Endothelial cell of umbilical vein (primary cell): ENCODE results near the gene SYT7. TPM values are rescaled to one million over a fixed set of nuclear protein-coding genes. Genes with fewer than 3 reads are reported as not detected.

ENCODE experiments used
- BruUV-seq: library from RNA; stranded (reverse); fragments of 400-500 nt; replicated peaks from 2 replicates; lab custom pipeline; 2021; lab: Mats Ljungman, UMichigan
- CTCF ChIA-PET: fragments of 300-600, 350-600 bp; sonication (Branson Sonifier 250); formaldehyde crosslinking; loops from one replicate; lab custom pipeline; 2021; ENCODE audit warnings: antibody characterized with exemption, inconsistent platforms; lab: Charles Lee
- POLR2A ChIA-PET: fragments of 300-600, 350-600 bp; sonication (Branson Sonifier 250); formaldehyde crosslinking; loops from one replicate; lab custom pipeline; 2021; ENCODE audit warnings: antibody characterized with exemption, inconsistent platforms; lab: Charles Lee
- DNase-seq: peaks from one replicate; pipeline ENCODE4 v3.0.0-alpha.2; 2011; ENCODE audit warnings: low read depth, low spot score
- FAIRE-seq: peaks from 2 replicates; lab custom pipeline; 2011; peaks lifted over from hg19 to GRCh38; lab: Jason Lieb, UNC
- H2AFZ ChIP-seq: 2 replicates; pipeline ENCODE4 v1.6.0; 2012; ENCODE audit warnings: low read depth, low read length, control low read depth, inconsistent platforms
- H3K27ac ChIP-seq: 2 replicates; pipeline ENCODE4 v1.5.1; 2011; ENCODE audit warnings: low read depth, mild to moderate bottlenecking, control low read depth, low read length, moderate library complexity; ENCODE audit not compliant: insufficient read depth
- H3K27me3 ChIP-seq, 2 experiments: 2 replicates each; pipeline versions ENCODE4 v1.6.0 to v1.6.1; 2011; ENCODE audit warnings: low read length in 2 of 2, mixed read lengths in 1 of 2; ENCODE audit not compliant: control insufficient read depth in 2 of 2, insufficient read depth in 2 of 2
- H3K36me3 ChIP-seq, 2 experiments: 2 replicates in 1 of 2; 3 replicates in 1 of 2; pipeline ENCODE4 v1.5.1; 2011; ENCODE audit warnings: low read length in 2 of 2, mild to moderate bottlenecking in 1 of 2, moderate library complexity in 1 of 2; ENCODE audit not compliant: control insufficient read depth in 2 of 2, insufficient read depth in 2 of 2; ENCODE audit errors: extremely low read depth in 1 of 2
- H3K4me1 ChIP-seq: 3 replicates; pipeline ENCODE4 v1.5.1; 2011; ENCODE audit warnings: mild to moderate bottlenecking, low read length; ENCODE audit not compliant: control insufficient read depth, insufficient read depth; ENCODE audit errors: extremely low read depth
- H3K4me2 ChIP-seq: 2 replicates; pipeline ENCODE4 v1.6.1; 2011; ENCODE audit warnings: low read length, control low read depth, mixed read lengths; ENCODE audit not compliant: insufficient read depth
- H3K4me3 ChIP-seq, 3 experiments: fragments of 200-600 bp in 1 of 3; sonication (generic), shearing (Covaris generic) in 1 of 3; replicated peaks in 1 of 3; 2 replicates each; pipeline ENCODE4 v1.5.1; 2011 to 2016; ENCODE audit warnings: control low read depth in 3 of 3, low read length in 3 of 3, mild to moderate bottlenecking in 2 of 3, inconsistent platforms in 1 of 3, low read depth in 1 of 3, moderate library complexity in 1 of 3; ENCODE audit not compliant: insufficient read depth in 1 of 3
- H3K79me2 ChIP-seq: 2 replicates; pipeline ENCODE4 v1.6.0; 2012; ENCODE audit warnings: low read length, inconsistent platforms; ENCODE audit not compliant: control insufficient read depth, insufficient read depth
- H3K9ac ChIP-seq: replicated peaks from 2 replicates; pipeline ENCODE3; 2011; ENCODE audit warnings: low read length, control low read depth; ENCODE audit not compliant: insufficient read depth; ENCODE audit errors: extremely low read depth
- H3K9me1 ChIP-seq: replicated peaks from 3 replicates; pipeline ENCODE4 v1.6.0; 2011; ENCODE audit warnings: mild to moderate bottlenecking, low read length; ENCODE audit not compliant: control insufficient read depth, insufficient read depth; ENCODE audit errors: extremely low read depth
- H3K9me3 ChIP-seq: replicated peaks from 2 replicates; pipeline ENCODE4 v1.5.1; 2012; ENCODE audit warnings: low read length, inconsistent platforms; ENCODE audit not compliant: control insufficient read depth, insufficient read depth
- H4K20me1 ChIP-seq: replicated peaks from 2 replicates; pipeline ENCODE3; 2011; ENCODE audit warnings: mild to moderate bottlenecking, low read length; ENCODE audit not compliant: control insufficient read depth, insufficient read depth; ENCODE audit errors: extremely low read depth
- FOS ChIP-seq: IDR thresholded peaks from 2 replicates; pipeline ENCODE4 v1.6.1; 2011; ENCODE audit warnings: mild to moderate bottlenecking, low read length, moderate library complexity, borderline replicate concordance; ENCODE audit not compliant: insufficient read depth
- GATA2 ChIP-seq: IDR thresholded peaks from 2 replicates; pipeline ENCODE4 v1.7.0; 2011; ENCODE audit warnings: low read depth, mild to moderate bottlenecking, moderate library complexity, mixed read lengths, low read length; ENCODE audit not compliant: insufficient read length, insufficient read depth
- POLR2AphosphoS5 ChIP-seq: IDR thresholded peaks from 2 replicates; pipeline ENCODE4 v1.6.1; 2012; ENCODE audit warnings: low read depth, mild to moderate bottlenecking, control low read depth, low read length, moderate library complexity; ENCODE audit not compliant: insufficient read depth
- dilution Hi-C: fragments of 300-500 bp; cut with MboI; formaldehyde crosslinking; loops from one replicate; pipeline ENCODE4 v1.15.0; 2019; ENCODE audit warnings: low sequenced_read_pairs; ENCODE audit not compliant: extremely low pct_ligation_motif_present
- intact Hi-C: fragments of 100-400 bp; cut with micrococcal nuclease; formaldehyde crosslinking; loops from one replicate; pipeline ENCODE4 v1.10.0; 2022
- polyA plus RNA-seq, 4 experiments: library from polyadenylated mRNA; depleted of rRNA in 3 of 4; stranded (reverse) in 3 of 4; unstranded in 1 of 4; fragments of >200 nt; gene quantifications; 2 replicates each; pipeline versions ENCODE4 v1.2.1 to v1.2.3, GENCODE V29; 2011 to 2012; ENCODE audit warnings: missing spikeins in 1 of 4
- total RNA-seq: library from RNA; stranded (reverse); gene quantifications from 2 replicates; pipeline ENCODE4 v1.2.3, GENCODE V29; 2021
- TF ChIP-seq, protein P1 (sequence below), 2 donors: IDR thresholded peaks; 1 replicate in 1 of 2; 2 replicates in 1 of 2; pipeline ENCODE4 v1.5.1; 2011; ENCODE audit warnings: low read length in 2 of 2, mild to moderate bottlenecking in 2 of 2, moderate library complexity in 2 of 2, control low read depth in 1 of 2, inconsistent platforms in 1 of 2, low read depth in 1 of 2; ENCODE audit not compliant: insufficient read depth in 1 of 2; ENCODE audit errors: extremely low read depth in 1 of 2
- TF ChIP-seq, protein P2 (sequence below): IDR thresholded peaks from 2 replicates; pipeline ENCODE4 v1.6.1; 2011; ENCODE audit not compliant: insufficient read depth, insufficient read length

SYT7 gene
- total and polyA plus RNA-seq, 2 donors (not counting 3 experiments of a cell fraction or from before 2014, with no cell fraction given), result 0.08 to 0.55 TPM

DNA sequence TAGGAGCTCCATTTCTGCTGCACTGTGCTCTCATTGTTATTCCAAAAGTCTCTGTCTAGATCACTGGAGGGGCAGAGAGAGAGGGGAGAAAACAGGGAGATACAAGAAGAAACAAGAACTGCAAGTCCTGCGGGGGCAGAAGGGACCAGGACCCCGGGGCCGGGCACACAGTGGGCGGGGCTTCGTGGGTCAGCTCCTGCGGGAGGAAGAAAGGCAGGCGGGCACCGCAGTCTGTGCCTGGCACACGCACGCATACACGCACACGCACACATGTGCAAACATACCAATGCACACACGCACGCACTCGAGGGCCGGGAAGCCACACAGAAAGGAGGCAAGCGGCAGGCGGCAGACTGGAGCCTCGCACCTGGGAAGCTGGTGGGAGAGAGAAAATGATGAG lies 33.6 kb downstream of the SYT7 start:
- no peaks in the 10 kb centered on the region for H3K27me3 ChIP-seq
- BruUV-seq, result no TSS peak
- H3K79me2 ChIP-seq, result no peaks in the 10 kb centered on the region
- no peaks in the 10 kb centered on the region for H3K9me1 ChIP-seq
- no peak overlapping the region for H3K27ac ChIP-seq
- FAIRE-seq (no peak), DNase-seq (no peak)
- H3K9ac ChIP-seq, result no peak overlapping the region
- H3K4me2 ChIP-seq, result no peak overlapping the region
- no peaks in the 10 kb centered on the region for H3K9me3 ChIP-seq
- H4K20me1 ChIP-seq, result no peaks in the 10 kb centered on the region
- H3K4me3 ChIP-seq, result no peak overlapping the region
- CTCF ChIA-PET, result interaction anchor here (2.0 kb wide), 1 partner anchor 15 kb away, joined by 10 read pairs; no protein-coding TSS in a partner anchor
- H2AFZ ChIP-seq, result no peak overlapping the region
- no peaks in the 10 kb centered on the region for H3K4me1 ChIP-seq
- H3K36me3 ChIP-seq, result no peaks in the 10 kb centered on the region
- dilution Hi-C loops (no loop called here), intact Hi-C loops (no loop called here)
- POLR2A ChIA-PET, result no interaction called here
- TF ChIP-seq, protein P1, sequence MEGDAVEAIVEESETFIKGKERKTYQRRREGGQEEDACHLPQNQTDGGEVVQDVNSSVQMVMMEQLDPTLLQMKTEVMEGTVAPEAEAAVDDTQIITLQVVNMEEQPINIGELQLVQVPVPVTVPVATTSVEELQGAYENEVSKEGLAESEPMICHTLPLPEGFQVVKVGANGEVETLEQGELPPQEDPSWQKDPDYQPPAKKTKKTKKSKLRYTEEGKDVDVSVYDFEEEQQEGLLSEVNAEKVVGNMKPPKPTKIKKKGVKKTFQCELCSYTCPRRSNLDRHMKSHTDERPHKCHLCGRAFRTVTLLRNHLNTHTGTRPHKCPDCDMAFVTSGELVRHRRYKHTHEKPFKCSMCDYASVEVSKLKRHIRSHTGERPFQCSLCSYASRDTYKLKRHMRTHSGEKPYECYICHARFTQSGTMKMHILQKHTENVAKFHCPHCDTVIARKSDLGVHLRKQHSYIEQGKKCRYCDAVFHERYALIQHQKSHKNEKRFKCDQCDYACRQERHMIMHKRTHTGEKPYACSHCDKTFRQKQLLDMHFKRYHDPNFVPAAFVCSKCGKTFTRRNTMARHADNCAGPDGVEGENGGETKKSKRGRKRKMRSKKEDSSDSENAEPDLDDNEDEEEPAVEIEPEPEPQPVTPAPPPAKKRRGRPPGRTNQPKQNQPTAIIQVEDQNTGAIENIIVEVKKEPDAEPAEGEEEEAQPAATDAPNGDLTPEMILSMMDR (IDR thresholded peaks at IDR 0.05; ENCODE audit: extremely low read depth in 1 of 2, insufficient read depth in 1 of 2, low read depth in 1 of 2, low read length in 2 of 2), result no peak

DNA sequence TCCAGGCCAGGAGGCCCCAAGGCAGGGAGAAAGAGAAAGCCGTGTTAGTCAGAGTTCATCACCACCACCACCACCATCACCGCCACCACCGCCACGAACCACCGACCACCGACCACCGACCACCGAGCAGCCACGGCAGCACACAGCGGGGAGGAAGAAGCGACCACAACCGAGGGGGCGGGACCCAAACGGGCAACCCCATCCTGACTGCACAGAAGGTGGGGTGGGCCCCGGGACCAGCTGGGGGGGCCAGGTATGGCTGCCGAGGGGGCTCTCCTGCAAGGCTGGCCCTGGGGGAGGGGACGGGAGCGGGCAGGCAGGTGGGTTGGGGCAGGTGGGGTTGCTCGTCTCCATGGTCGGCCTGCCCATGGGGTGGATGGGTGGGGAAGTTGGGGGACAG lies 34.2 kb downstream of the SYT7 start:
- dilution Hi-C loops, result no loop called here
- Histone ChIP-seq H3K9ac (no peak overlapping the region), H3K79me2 (no peaks in the 10 kb centered on the region), H2AFZ (no peak overlapping the region), H3K27ac (no peak overlapping the region), H3K27me3 (no peaks in the 10 kb centered on the region), H4K20me1 (no peaks in the 10 kb centered on the region), H3K4me1 (no peaks in the 10 kb centered on the region), H3K9me1 (no peaks in the 10 kb centered on the region), H3K4me2 (no peak overlapping the region), H3K9me3 (no peaks in the 10 kb centered on the region), H3K4me3 (no peak overlapping the region), H3K36me3 (no peaks in the 10 kb centered on the region)
- DNase-seq, result no peak
- intact Hi-C loops, result no loop called here
- POLR2A ChIA-PET, result no interaction called here
- no TSS peak for BruUV-seq
- CTCF ChIA-PET, result interaction anchor here (2.0 kb wide), 1 partner anchor 15 kb away, joined by 10 read pairs; no protein-coding TSS in a partner anchor
- FAIRE-seq, result no peak
- TF ChIP-seq, protein P1 (IDR thresholded peaks at IDR 0.05; ENCODE audit: extremely low read depth in 1 of 2, insufficient read depth in 1 of 2, low read depth in 1 of 2, low read length in 2 of 2), result no peak
- TF ChIP-seq, protein P2, sequence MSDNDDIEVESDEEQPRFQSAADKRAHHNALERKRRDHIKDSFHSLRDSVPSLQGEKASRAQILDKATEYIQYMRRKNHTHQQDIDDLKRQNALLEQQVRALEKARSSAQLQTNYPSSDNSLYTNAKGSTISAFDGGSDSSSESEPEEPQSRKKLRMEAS, result no peak
- TF ChIP-seq POLR2AphosphoS5 (no peak), GATA2 (no peak), FOS (no peak)
